ENCODE measurements around the gene MTPN. TPM values are rescaled to one million over a fixed set of nuclear protein-coding genes. Genes with fewer than 3 reads are reported as not detected.
A peak's percentile ranks its signal among the peaks of the same experiment; 100 is the strongest.

The MTPN gene
- total and polyA plus RNA-seq, 5 donors from 2014 or later, result 75.3 to 121 (median 104) TPM

DNA sequence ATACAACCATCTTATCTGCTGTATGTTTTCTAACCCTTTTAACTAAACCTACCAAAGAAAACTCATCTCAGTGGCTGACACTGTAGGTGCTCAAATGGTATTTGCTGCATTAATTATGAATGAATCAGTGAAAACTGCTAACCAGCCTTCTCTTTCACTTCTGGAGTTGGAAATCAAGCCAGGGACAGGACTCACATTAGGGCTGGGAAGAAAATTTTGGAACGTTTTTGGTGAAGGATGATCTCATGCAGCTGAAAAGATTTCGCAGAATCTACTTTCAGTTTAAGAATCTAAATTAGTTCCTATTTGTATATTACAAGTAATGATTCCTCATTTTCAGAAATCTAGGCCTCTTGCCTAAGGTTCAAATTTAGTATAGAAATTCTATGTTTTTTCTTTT, 12.9 kb downstream of the MTPN start:
- peaks cover 42% of the 10 kb centered on the region for H3K4me1 ChIP-seq (ENCODE audit: control insufficient read depth, insufficient read depth, low read length, poor library complexity, severe bottlenecking)
- no peak overlapping the region for H3K27ac Mint-ChIP-seq
- H3K36me3 Mint-ChIP-seq, result peaks cover 32% of the 10 kb centered on the region
- no peaks in the 10 kb centered on the region for H3K9me3 Mint-ChIP-seq
- no peaks in the 10 kb centered on the region for H3K27me3 Mint-ChIP-seq
- no peaks in the 10 kb centered on the region for H3K9me3 ChIP-seq (ENCODE audit: control insufficient read depth in 2 of 2, low read length in 2 of 2)
- ATAC-seq (ENCODE audit: low read depth in 2 of 2) (no peak), DNase-seq (no peak)
- no peak overlapping the region for H3K27ac ChIP-seq (ENCODE audit: insufficient read depth, low read length, poor library complexity, severe bottlenecking)
- peaks cover 69 to 89% (median 78%) of the 10 kb centered on the region in 4 donors for H3K4me1 Mint-ChIP-seq
- no peaks in the 10 kb centered on the region for H3K27me3 ChIP-seq (ENCODE audit: control insufficient read depth, insufficient read depth, low read length)
- no peak overlapping the region for H3K4me3 Mint-ChIP-seq
- H3K4me3 ChIP-seq (ENCODE audit: low read depth, low read length), result peak overlapping the region; percentile 33
- peaks cover 19% of the 10 kb centered on the region for H3K36me3 ChIP-seq (ENCODE audit: control insufficient read depth, insufficient read depth, low read length)

DNA sequence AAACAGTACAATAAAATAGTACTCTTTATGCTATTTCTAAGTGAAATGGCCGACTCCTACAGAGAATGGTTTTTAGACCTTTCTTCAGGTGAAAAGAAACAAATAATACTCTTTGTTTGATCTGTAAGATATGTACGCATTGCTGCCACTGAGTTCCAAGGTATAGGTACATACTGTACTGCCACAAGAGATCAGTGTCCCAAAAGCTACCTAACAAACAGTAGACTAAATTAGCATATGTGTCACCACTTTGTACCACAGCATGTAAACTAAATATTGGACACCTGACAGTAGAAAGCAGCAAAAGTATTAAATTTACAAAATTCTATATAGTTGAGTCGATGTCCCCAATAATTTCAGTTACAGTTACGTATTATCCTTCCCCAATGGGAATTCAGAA, 14.4 kb downstream of the MTPN start:
- Mint-ChIP-seq H3K4me3 (peak overlapping the region in 1 of 4 donors; percentile 13), H3K36me3 (peaks cover 27% of the 10 kb centered on the region), H3K9me3 (no peaks in the 10 kb centered on the region), H3K4me1 (peaks cover 67 to 90% (median 73%) of the 10 kb centered on the region in 4 donors), H3K27ac (no peak overlapping the region), H3K27me3 (no peaks in the 10 kb centered on the region)
- ATAC-seq (ENCODE audit: low read depth in 2 of 2) (peak in 1 of 2 donors; percentile 24), DNase-seq (no peak)
- Histone ChIP-seq H3K4me3 (ENCODE audit: low read depth, low read length) (no peak overlapping the region), H3K9me3 (ENCODE audit: control insufficient read depth in 2 of 2, low read length in 2 of 2) (no peaks in the 10 kb centered on the region), H3K27ac (ENCODE audit: insufficient read depth, low read length, poor library complexity, severe bottlenecking) (no peak overlapping the region), H3K4me1 (ENCODE audit: control insufficient read depth, insufficient read depth, low read length, poor library complexity, severe bottlenecking) (peaks cover 37% of the 10 kb centered on the region), H3K36me3 (ENCODE audit: control insufficient read depth, insufficient read depth, low read length) (peaks cover 18% of the 10 kb centered on the region), H3K27me3 (ENCODE audit: control insufficient read depth, insufficient read depth, low read length) (no peaks in the 10 kb centered on the region)

DNA sequence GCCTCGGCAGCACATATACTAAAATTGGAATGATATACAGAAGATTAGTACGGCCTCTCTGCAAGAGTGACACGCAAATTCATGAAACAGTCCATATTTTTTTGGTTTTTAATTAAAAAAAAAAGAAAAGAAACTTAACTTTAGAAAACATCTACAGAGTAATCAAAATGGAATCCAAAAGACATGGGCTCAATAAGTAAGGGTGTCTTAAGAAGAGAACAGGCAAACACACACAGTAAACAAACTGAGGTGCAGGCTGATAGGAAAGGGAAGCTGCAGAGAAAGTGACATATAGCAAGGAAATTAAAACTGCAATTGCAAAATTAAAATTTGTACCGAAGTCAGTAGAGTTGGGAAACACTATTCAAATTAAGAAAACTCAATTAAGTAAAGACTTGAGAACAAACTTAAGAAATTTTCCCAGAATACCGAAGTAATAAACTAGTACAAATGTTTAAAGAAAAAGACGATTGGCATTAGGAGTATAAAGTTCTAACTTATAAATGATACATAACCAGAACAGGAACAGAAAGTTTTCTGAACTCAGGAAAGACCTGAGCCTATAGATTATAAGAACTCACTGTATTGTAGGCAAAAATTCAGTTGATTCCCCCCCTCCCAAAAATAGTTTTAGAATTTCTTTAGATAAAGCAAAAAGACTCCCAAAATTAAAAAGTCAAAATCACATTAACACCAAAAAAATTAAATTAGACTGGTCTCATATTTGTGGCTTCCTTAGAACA, 16.3 kb downstream of the MTPN start:
- Mint-ChIP-seq H3K27me3 (no peaks in the 10 kb centered on the region), H3K4me3 (peak overlapping the region in 1 of 4 donors; percentile 24), H3K27ac (peak overlapping the region in 1 of 3 donors; percentile 3), H3K4me1 (peaks cover 67 to 86% (median 73%) of the 10 kb centered on the region in 4 donors), H3K9me3 (no peaks in the 10 kb centered on the region), H3K36me3 (peaks cover 21% of the 10 kb centered on the region)
- no peak for ATAC-seq (ENCODE audit: low read depth in 2 of 2)
- Histone ChIP-seq H3K4me1 (ENCODE audit: control insufficient read depth, insufficient read depth, low read length, poor library complexity, severe bottlenecking) (peaks cover 26% of the 10 kb centered on the region), H3K36me3 (ENCODE audit: control insufficient read depth, insufficient read depth, low read length) (peaks cover 17% of the 10 kb centered on the region), H3K9me3 (ENCODE audit: control insufficient read depth in 2 of 2, low read length in 2 of 2) (no peaks in the 10 kb centered on the region), H3K27me3 (ENCODE audit: control insufficient read depth, insufficient read depth, low read length) (no peaks in the 10 kb centered on the region), H3K4me3 (ENCODE audit: low read depth, low read length) (no peak overlapping the region), H3K27ac (ENCODE audit: insufficient read depth, low read length, poor library complexity, severe bottlenecking) (no peak overlapping the region)
- no peak for DNase-seq

DNA sequence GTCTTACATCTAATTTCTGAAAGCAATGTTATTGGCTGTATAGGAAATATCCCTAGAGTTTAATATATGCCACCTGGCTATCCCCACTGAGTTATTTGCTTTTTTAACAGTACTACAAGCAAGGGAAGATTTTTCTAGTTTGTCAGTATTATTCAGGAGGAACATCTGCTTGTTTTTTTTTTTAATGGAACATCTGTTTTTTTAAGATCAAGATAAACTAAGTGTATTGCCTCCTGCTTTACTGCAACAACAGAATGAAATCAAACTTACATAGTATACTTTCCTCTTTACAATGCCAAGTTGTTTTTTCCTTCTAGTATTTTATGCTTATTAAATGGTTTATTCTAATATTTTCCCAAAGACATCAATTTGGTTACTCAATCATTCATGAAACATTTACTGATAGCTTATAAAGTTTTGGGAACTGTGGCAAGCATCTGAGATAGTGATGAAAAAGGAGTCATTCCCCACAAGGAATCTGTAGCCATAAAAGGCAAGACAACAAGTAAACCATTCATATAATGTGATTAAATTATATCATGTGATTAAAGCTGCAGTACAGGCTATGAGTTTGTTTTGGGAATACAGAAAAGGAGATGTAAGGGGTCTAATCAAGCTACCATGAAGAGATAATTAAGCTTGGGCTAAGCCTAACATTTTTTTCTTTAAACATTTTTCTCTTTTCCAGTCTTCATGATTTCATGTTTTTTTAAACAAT, 17.4 kb downstream of the MTPN start:
- H3K36me3 Mint-ChIP-seq, result peaks cover 26% of the 10 kb centered on the region
- peaks cover 23% of the 10 kb centered on the region for H3K36me3 ChIP-seq (ENCODE audit: control insufficient read depth, insufficient read depth, low read length)
- no peak overlapping the region for H3K4me3 ChIP-seq (ENCODE audit: low read depth, low read length)
- DNase-seq (no peak), ATAC-seq (ENCODE audit: low read depth in 2 of 2) (no peak)
- H3K27ac Mint-ChIP-seq, result peak overlapping the region in 1 of 3 donors; percentile 50
- no peak overlapping the region for H3K4me3 Mint-ChIP-seq
- H3K27me3 ChIP-seq (ENCODE audit: control insufficient read depth, insufficient read depth, low read length), result no peaks in the 10 kb centered on the region
- H3K9me3 Mint-ChIP-seq, result no peaks in the 10 kb centered on the region
- peaks cover 23% of the 10 kb centered on the region for H3K4me1 ChIP-seq (ENCODE audit: control insufficient read depth, insufficient read depth, low read length, poor library complexity, severe bottlenecking)
- no peak overlapping the region for H3K27ac ChIP-seq (ENCODE audit: insufficient read depth, low read length, poor library complexity, severe bottlenecking)
- no peaks in the 10 kb centered on the region for H3K9me3 ChIP-seq (ENCODE audit: control insufficient read depth in 2 of 2, low read length in 2 of 2)
- H3K27me3 Mint-ChIP-seq, result no peaks in the 10 kb centered on the region
- peaks cover 66 to 86% (median 71%) of the 10 kb centered on the region in 4 donors for H3K4me1 Mint-ChIP-seq

DNA sequence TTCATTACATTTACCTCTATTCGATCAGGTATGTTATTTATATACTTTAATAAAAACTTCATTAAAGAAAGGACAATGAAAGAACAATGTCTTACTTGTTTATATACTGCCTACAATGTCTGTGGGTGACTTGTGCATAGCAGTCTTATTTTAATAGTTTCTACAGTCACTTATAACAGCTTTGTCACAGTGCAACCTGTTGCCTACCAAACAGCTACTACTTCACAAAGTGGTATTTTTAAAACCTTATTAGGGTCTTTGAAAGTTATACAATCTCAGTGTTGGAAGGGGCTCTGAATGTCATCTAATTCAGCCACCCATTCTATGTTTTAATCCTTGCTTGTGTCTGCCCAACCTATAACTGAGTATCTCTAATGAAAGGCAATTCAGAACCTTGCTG, 19.0 kb downstream of the MTPN start:
- Mint-ChIP-seq H3K4me1 (peaks cover 56 to 80% (median 68%) of the 10 kb centered on the region in 4 donors), H3K9me3 (no peaks in the 10 kb centered on the region), H3K4me3 (no peak overlapping the region), H3K27me3 (no peaks in the 10 kb centered on the region), H3K27ac (no peak overlapping the region), H3K36me3 (peaks cover 28% of the 10 kb centered on the region)
- DNase-seq (no peak), ATAC-seq (ENCODE audit: low read depth in 2 of 2) (no peak)
- H3K27me3 ChIP-seq (ENCODE audit: control insufficient read depth, insufficient read depth, low read length), result no peaks in the 10 kb centered on the region
- peaks cover 20% of the 10 kb centered on the region for H3K4me1 ChIP-seq (ENCODE audit: control insufficient read depth, insufficient read depth, low read length, poor library complexity, severe bottlenecking)
- no peaks in the 10 kb centered on the region for H3K9me3 ChIP-seq (ENCODE audit: control insufficient read depth in 2 of 2, low read length in 2 of 2)
- H3K36me3 ChIP-seq (ENCODE audit: control insufficient read depth, insufficient read depth, low read length), result peaks cover 23% of the 10 kb centered on the region
- H3K4me3 ChIP-seq (ENCODE audit: low read depth, low read length), result no peak overlapping the region
- peak overlapping the region; percentile 3 for H3K27ac ChIP-seq (ENCODE audit: insufficient read depth, low read length, poor library complexity, severe bottlenecking)

DNA sequence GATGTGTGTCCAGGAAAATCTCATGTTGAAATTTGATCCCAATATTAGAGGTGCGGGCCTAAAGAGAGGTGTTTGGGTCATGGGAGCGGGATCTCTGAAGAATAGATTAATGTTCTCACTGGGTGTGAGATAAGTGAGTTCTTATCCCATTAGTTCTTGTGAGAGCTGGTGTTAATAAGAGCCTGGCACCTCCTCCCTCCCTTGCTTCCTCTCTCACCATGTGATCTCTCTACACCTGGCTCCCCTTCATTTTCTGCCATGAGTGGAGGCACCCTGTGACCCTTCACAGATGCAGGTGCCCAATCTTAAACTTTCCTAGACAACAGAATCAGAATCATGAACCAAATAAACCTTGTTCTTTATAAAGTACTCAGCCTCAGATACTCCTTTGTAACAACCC, 19.5 kb downstream of the MTPN start:
- no peak for DNase-seq
- peaks cover 31% of the 10 kb centered on the region for H3K36me3 Mint-ChIP-seq
- peaks cover 51 to 79% (median 67%) of the 10 kb centered on the region in 4 donors for H3K4me1 Mint-ChIP-seq
- Histone ChIP-seq H3K36me3 (ENCODE audit: control insufficient read depth, insufficient read depth, low read length) (peaks cover 23% of the 10 kb centered on the region), H3K4me3 (ENCODE audit: low read depth, low read length) (no peak overlapping the region), H3K4me1 (ENCODE audit: control insufficient read depth, insufficient read depth, low read length, poor library complexity, severe bottlenecking) (peaks cover 15% of the 10 kb centered on the region), H3K27ac (ENCODE audit: insufficient read depth, low read length, poor library complexity, severe bottlenecking) (no peak overlapping the region), H3K27me3 (ENCODE audit: control insufficient read depth, insufficient read depth, low read length) (no peaks in the 10 kb centered on the region), H3K9me3 (ENCODE audit: control insufficient read depth in 2 of 2, low read length in 2 of 2) (no peaks in the 10 kb centered on the region)
- no peak for ATAC-seq (ENCODE audit: low read depth in 2 of 2)
- peak overlapping the region in 1 of 3 donors; percentile 50 for H3K27ac Mint-ChIP-seq
- no peak overlapping the region for H3K4me3 Mint-ChIP-seq
- no peaks in the 10 kb centered on the region for H3K27me3 Mint-ChIP-seq
- H3K9me3 Mint-ChIP-seq, result no peaks in the 10 kb centered on the region

DNA sequence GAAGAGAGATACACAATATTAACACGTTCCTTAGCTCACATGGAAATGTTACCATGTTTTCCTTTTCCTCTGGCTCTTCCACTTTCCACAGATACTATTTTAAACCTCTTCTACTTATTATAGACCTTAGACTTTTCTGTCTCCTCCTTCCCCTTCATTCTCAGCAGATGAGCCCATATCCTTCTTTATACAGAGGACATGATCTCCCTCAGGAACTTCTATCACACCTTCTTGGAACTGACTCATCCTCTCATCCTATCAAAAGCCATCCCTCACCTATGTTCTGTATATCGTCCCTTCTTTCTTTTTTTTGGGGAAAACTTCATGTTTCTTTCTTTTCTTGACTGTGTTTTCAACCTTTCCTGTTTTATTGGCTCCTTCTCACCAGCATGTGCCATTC, 20.8 kb downstream of the MTPN start:
- Mint-ChIP-seq H3K36me3 (peaks cover 37% of the 10 kb centered on the region), H3K9me3 (no peaks in the 10 kb centered on the region), H3K4me3 (peak overlapping the region in 1 of 4 donors; percentile 12), H3K4me1 (peaks cover 53 to 79% (median 63%) of the 10 kb centered on the region in 4 donors), H3K27me3 (no peaks in the 10 kb centered on the region), H3K27ac (no peak overlapping the region)
- DNase-seq, result no peak
- H3K4me1 ChIP-seq (ENCODE audit: control insufficient read depth, insufficient read depth, low read length, poor library complexity, severe bottlenecking), result peaks cover 15% of the 10 kb centered on the region
- H3K27ac ChIP-seq (ENCODE audit: insufficient read depth, low read length, poor library complexity, severe bottlenecking), result no peak overlapping the region
- peaks cover 28% of the 10 kb centered on the region for H3K36me3 ChIP-seq (ENCODE audit: control insufficient read depth, insufficient read depth, low read length)
- no peak for ATAC-seq (ENCODE audit: low read depth in 2 of 2)
- H3K9me3 ChIP-seq (ENCODE audit: control insufficient read depth in 2 of 2, low read length in 2 of 2), result no peaks in the 10 kb centered on the region
- H3K27me3 ChIP-seq (ENCODE audit: control insufficient read depth, insufficient read depth, low read length), result no peaks in the 10 kb centered on the region
- H3K4me3 ChIP-seq (ENCODE audit: low read depth, low read length), result no peak overlapping the region

Data from CD4-positive, CD25-positive, alpha-beta regulatory T cell (primary cell).